GM13976 (cell line): ENCODE results near the gene CASZ1.

Experiments used
- DNase-seq: peaks from one replicate; pipeline ENCODE4 v3.0.0; 2012; ENCODE audit warnings: low spot score
- CTCF ChIP-seq: IDR thresholded peaks from 2 replicates; pipeline ENCODE4 v1.5.1; 2012; ENCODE audit warnings: borderline replicate concordance, mild to moderate bottlenecking; ENCODE audit not compliant: insufficient read depth; ENCODE audit errors: extremely low read depth, missing control alignments, control extremely low read depth
- in situ Hi-C: fragments of 300-500 bp; cut with MboI; formaldehyde crosslinking; loops from one replicate; pipeline ENCODE4 v1.12.0; 2022; ENCODE audit warnings: low sequenced_read_pairs, mixed read lengths, inconsistent platforms; ENCODE audit not compliant: unreplicated experiment

CASZ1 gene

GRCh38 chr1:10650556-10651388 lies 145.7 kb downstream of the CASZ1 start:
- TF ChIP-seq CTCF, result no peak
- in situ Hi-C loops, result no loop called here
- no peak for DNase-seq

GRCh38 chr1:10649517-10650201 lies 146.8 kb downstream of the CASZ1 start:
- in situ Hi-C loops, result no loop called here
- no peak for DNase-seq
- no peak for TF ChIP-seq CTCF

GRCh38 chr1:10648689-10649516 lies 147.5 kb downstream of the CASZ1 start:
- in situ Hi-C loops, result no loop called here
- TF ChIP-seq CTCF, result no peak
- DNase-seq, result no peak

GRCh38 chr1:10647414-10648170 lies 148.9 kb downstream of the CASZ1 start:
- no peak for TF ChIP-seq CTCF
- in situ Hi-C loops, result no loop called here
- no peak for DNase-seq

- no peak for TF ChIP-seq CTCF
- DNase-seq, result no peak
- in situ Hi-C loops, result no loop called here
These were observed 150.0 kb downstream of the CASZ1 start for GRCh38 chr1:10646347-10646861.
